OCI-LY3 (cell line): ENCODE data around the gene SAMD4A.

Experiments
- H2AFZ ChIP-seq: fragments of 200-600, 300-600 bp; shearing (Covaris generic); 2 replicates; pipeline ENCODE4 v1.6.0; 2014; ENCODE audit warnings: antibody characterized with exemption, low read depth, low read length
- H3K27ac ChIP-seq: fragments of 200-600, 300-600 bp; sonication (generic); 2 replicates; pipeline ENCODE4 v1.5.1; 2014; ENCODE audit warnings: mild to moderate bottlenecking, low read length, moderate library complexity, mixed read lengths
- H3K27me3 ChIP-seq: fragments of 200-600, 300-600 bp; sonication (generic); 2 replicates; pipeline ENCODE4 v1.6.1; 2014; ENCODE audit warnings: low read depth, low read length, mixed read lengths
- H3K36me3 ChIP-seq: fragments of 200-600, 300-600 bp; sonication (generic); replicated peaks from 2 replicates; pipeline ENCODE3; 2014; ENCODE audit warnings: low read depth, low read length, mixed read lengths
- H3K4me1 ChIP-seq: fragments of 300-600, 200-600 bp; sonication (generic); 2 replicates; pipeline ENCODE4 v1.6.1; 2014; ENCODE audit warnings: low read length, mixed read lengths
- H3K4me2 ChIP-seq: fragments of 200-600, 300-600 bp; sonication (generic); 2 replicates; pipeline ENCODE4 v1.6.1; 2014; ENCODE audit warnings: low read length, mixed read lengths
- H3K4me3 ChIP-seq: fragments of 300-600, 200-600 bp; sonication (generic); 2 replicates; pipeline ENCODE4 v1.5.1; 2014; ENCODE audit warnings: antibody characterized with exemption, mild to moderate bottlenecking, low read length, moderate library complexity
- H3K79me2 ChIP-seq: fragments of 300-600, 200-600 bp; shearing (Covaris generic); 2 replicates; pipeline ENCODE4 v1.6.1; 2014; ENCODE audit warnings: mild to moderate bottlenecking, low read length, mixed read lengths
- H3K9ac ChIP-seq: fragments of 300-600, 200-600 bp; shearing (Covaris generic); 2 replicates; pipeline ENCODE4 v1.6.0; 2014; ENCODE audit warnings: mild to moderate bottlenecking, low read length, moderate library complexity
- H3K9me3 ChIP-seq: fragments of 200-600, 300-600 bp; shearing (Covaris generic); 2 replicates; pipeline ENCODE4 v1.6.1; 2014; ENCODE audit warnings: low read length, mixed read lengths; ENCODE audit not compliant: insufficient read depth
- H4K20me1 ChIP-seq: fragments of 200-600, 300-600 bp; sonication (generic); 2 replicates; pipeline ENCODE4 v1.6.1; 2016; ENCODE audit warnings: low read length, mixed read lengths; ENCODE audit not compliant: insufficient read depth
- EZH2phosphoT487 ChIP-seq: fragments of 200-600 bp; shearing (Covaris generic); IDR thresholded peaks from 2 replicates; pipeline ENCODE4 v1.6.1; 2018; ENCODE audit warnings: antibody characterized with exemption, mixed run types, low read depth
- TF ChIP-seq, protein P1 (sequence below): fragments of 200-600, 300-600 bp; sonication (generic); IDR thresholded peaks from 2 replicates; pipeline ENCODE4 v1.5.1; 2014; ENCODE audit warnings: antibody characterized with exemption, low read length, low read depth

SAMD4A gene

GRCh38 chr14:54809767-54810166 is 242.8 kb downstream of the SAMD4A start:
- H3K9ac ChIP-seq, result no peak overlapping the region
- H3K4me2 ChIP-seq, result peak overlapping the region; percentile 41
- no peak for TF ChIP-seq EZH2phosphoT487
- TF ChIP-seq, protein P1, sequence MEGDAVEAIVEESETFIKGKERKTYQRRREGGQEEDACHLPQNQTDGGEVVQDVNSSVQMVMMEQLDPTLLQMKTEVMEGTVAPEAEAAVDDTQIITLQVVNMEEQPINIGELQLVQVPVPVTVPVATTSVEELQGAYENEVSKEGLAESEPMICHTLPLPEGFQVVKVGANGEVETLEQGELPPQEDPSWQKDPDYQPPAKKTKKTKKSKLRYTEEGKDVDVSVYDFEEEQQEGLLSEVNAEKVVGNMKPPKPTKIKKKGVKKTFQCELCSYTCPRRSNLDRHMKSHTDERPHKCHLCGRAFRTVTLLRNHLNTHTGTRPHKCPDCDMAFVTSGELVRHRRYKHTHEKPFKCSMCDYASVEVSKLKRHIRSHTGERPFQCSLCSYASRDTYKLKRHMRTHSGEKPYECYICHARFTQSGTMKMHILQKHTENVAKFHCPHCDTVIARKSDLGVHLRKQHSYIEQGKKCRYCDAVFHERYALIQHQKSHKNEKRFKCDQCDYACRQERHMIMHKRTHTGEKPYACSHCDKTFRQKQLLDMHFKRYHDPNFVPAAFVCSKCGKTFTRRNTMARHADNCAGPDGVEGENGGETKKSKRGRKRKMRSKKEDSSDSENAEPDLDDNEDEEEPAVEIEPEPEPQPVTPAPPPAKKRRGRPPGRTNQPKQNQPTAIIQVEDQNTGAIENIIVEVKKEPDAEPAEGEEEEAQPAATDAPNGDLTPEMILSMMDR, result no peak
- H3K79me2 ChIP-seq, result no peaks in the 10 kb centered on the region
- no peaks in the 10 kb centered on the region for H4K20me1 ChIP-seq
- no peaks in the 10 kb centered on the region for H3K9me3 ChIP-seq
- peaks cover 19% of the 10 kb centered on the region for H3K4me1 ChIP-seq
- H3K36me3 ChIP-seq, result no peaks in the 10 kb centered on the region
- no peak overlapping the region for H2AFZ ChIP-seq
- H3K27ac ChIP-seq, result no peak overlapping the region
- no peak overlapping the region for H3K4me3 ChIP-seq
- peaks cover 14% of the 10 kb centered on the region for H3K27me3 ChIP-seq

DNA sequence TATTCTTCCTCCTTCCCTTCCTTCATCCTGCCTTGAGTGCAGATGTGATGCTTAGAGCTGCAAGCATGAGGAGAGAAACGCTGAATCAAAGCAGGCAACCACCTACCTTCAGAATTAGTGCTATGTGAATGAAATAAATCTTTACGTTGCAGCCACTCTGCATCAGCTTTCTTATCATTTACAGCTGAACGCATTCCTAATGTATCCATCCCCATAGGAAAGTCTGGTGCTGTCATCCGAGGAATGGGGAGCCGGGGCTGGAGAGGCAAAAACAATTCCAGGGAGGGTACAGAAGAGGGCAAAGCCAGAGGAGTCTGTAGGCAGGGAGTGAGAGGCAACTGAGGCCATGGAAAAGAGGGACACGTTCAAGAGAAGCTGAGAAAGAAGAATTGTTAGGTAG is 245.7 kb downstream of the SAMD4A start:
- Histone ChIP-seq H3K4me1 (peaks cover 12% of the 10 kb centered on the region), H4K20me1 (no peaks in the 10 kb centered on the region), H3K36me3 (no peaks in the 10 kb centered on the region), H3K4me3 (no peak overlapping the region), H3K27me3 (peaks cover 6% of the 10 kb centered on the region; the same call in 1 of the 2 replicates), H2AFZ (no peak overlapping the region), H3K79me2 (no peaks in the 10 kb centered on the region), H3K27ac (no peak overlapping the region), H3K4me2 (no peak overlapping the region), H3K9ac (no peak overlapping the region), H3K9me3 (no peaks in the 10 kb centered on the region)
- no peak for TF ChIP-seq EZH2phosphoT487
- TF ChIP-seq, protein P1, result no peak

DNA sequence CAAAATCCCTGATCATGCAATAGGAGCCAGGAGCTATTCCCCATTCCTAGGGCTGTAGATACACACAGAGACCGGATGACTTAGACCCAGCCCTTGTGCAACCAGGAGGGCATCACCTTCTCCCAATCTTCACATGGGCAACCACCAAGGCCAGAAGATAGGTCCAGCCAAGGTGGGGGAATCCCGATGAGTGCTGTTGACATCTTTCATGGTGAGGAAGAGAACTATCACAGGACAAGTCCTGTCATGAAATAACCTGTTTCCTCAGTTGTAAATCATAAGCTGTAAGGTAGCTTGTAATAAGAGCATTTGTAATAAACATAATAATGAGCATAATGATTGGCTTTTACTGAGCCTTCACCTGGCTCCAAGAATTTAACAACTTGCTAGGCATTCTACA is 246.2 kb downstream of the SAMD4A start:
- H3K4me3 ChIP-seq, result no peak overlapping the region
- peaks cover 6% of the 10 kb centered on the region; the same call in 1 of the 2 replicates for H3K27me3 ChIP-seq
- no peak overlapping the region for H2AFZ ChIP-seq
- H3K27ac ChIP-seq, result no peak overlapping the region
- H4K20me1 ChIP-seq, result no peaks in the 10 kb centered on the region
- H3K79me2 ChIP-seq, result no peaks in the 10 kb centered on the region
- no peak overlapping the region for H3K9ac ChIP-seq
- peaks cover 12% of the 10 kb centered on the region for H3K4me1 ChIP-seq
- H3K36me3 ChIP-seq, result no peaks in the 10 kb centered on the region
- H3K4me2 ChIP-seq, result no peak overlapping the region
- no peaks in the 10 kb centered on the region for H3K9me3 ChIP-seq
- TF ChIP-seq EZH2phosphoT487, result no peak
- TF ChIP-seq, protein P1, result no peak

- peaks cover 6% of the 10 kb centered on the region; the same call in 1 of the 2 replicates for H3K27me3 ChIP-seq
- no peak overlapping the region for H3K27ac ChIP-seq
- no peaks in the 10 kb centered on the region for H3K36me3 ChIP-seq
- peak overlapping the region; percentile 68; the same call in 1 of the 2 replicates for H2AFZ ChIP-seq
- H3K4me2 ChIP-seq, result no peak overlapping the region
- H3K9ac ChIP-seq, result no peak overlapping the region
- TF ChIP-seq, protein P1, result peak; percentile 24
- TF ChIP-seq EZH2phosphoT487, result no peak
- no peaks in the 10 kb centered on the region for H4K20me1 ChIP-seq
- peaks cover 12% of the 10 kb centered on the region for H3K4me1 ChIP-seq
- H3K79me2 ChIP-seq, result no peaks in the 10 kb centered on the region
- H3K9me3 ChIP-seq, result no peaks in the 10 kb centered on the region
- H3K4me3 ChIP-seq, result no peak overlapping the region
Measured at GRCh38 chr14:54814076-54814475, 247.1 kb downstream of the SAMD4A start.
